GM18909 (cell line): ENCODE measurements around the gene RTBDN.

Source experiments
- ATAC-seq: cut with Tn5 transposase; IDR thresholded peaks from one replicate; pipeline ENCODE4 v1.9.1; 2021; ENCODE audit warnings: mild to moderate bottlenecking; ENCODE audit not compliant: unreplicated experiment, poor library complexity

The RTBDN gene

GRCh38 chr19:12783849-12784393, 50.5 kb downstream of the RTBDN start:
- ATAC-seq, result no peak

DNA sequence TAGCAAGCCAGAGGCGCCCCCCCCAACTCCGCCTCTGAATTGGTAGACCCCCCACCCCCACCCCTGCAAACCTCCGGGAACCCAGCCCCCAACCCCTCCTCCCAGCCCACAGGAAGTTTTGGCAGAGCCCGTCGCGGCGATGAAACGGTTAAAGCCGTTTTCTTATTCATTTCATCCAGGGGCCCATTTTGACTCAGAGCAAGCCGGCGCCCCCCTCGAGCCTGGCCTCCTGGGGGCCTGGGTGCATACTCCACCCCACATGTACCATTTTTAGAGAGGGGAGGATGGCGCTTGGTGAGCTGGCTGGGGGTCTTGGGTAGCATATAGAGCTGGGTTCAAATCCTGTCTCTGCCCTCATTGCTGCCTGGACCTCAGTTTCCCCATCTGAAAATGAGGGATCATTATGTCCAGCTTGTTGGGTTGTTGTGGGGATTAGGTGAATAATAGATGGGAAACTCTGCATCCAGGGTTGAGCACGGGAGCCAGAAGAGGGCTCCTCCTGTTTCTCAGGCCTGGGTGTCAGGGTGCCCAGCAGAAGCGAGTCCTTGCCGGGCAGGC, 51.0 kb downstream of the RTBDN start:
- ATAC-seq, result no peak

DNA sequence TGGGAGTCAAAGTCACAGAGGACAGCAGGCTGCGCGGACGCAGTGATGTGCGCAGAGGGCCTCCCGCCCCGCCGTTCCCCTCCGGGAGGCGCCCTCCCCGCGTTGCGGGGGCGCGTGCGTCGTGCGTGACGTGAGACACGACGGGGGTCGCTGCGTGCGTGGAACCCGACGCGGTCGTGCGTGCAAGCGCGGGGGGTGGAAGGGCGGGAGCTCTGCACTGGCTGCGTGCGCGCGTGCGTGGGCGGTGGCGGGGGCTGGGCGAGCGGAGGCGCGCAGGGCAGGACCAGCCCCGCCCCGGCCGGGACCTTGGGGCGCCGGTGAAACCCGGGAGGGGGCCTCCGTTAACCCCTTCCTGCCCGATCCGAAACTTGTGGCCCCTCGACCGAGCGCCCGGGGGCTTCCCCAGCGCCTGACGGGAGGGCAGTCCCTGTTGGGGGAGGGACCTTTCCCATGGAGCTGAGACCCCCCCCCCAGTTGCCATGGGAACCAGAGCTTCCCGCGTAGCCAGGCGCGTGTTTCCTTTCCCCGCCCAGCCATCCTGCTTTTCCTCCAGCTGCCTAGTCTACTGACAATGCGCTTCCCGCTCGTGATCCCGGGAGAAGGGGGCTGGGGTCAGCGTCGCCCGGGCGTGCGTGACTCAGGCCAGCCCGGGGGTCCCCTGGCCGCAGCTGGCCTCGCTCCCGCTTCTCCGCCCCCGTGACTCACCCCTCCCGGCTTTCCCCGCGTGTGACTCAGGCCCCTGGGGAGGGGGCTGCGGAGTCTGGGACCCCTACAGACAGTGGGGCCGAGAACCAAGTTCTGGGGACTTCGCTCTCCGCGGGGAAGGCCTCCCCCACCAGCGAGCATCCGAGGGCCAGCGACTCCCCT, 51.7 kb downstream of the RTBDN start:
- peak; percentile 40 for ATAC-seq

- no peak for ATAC-seq
These were observed 52.3 kb downstream of the RTBDN start for GRCh38 chr19:12782174-12782423.

DNA sequence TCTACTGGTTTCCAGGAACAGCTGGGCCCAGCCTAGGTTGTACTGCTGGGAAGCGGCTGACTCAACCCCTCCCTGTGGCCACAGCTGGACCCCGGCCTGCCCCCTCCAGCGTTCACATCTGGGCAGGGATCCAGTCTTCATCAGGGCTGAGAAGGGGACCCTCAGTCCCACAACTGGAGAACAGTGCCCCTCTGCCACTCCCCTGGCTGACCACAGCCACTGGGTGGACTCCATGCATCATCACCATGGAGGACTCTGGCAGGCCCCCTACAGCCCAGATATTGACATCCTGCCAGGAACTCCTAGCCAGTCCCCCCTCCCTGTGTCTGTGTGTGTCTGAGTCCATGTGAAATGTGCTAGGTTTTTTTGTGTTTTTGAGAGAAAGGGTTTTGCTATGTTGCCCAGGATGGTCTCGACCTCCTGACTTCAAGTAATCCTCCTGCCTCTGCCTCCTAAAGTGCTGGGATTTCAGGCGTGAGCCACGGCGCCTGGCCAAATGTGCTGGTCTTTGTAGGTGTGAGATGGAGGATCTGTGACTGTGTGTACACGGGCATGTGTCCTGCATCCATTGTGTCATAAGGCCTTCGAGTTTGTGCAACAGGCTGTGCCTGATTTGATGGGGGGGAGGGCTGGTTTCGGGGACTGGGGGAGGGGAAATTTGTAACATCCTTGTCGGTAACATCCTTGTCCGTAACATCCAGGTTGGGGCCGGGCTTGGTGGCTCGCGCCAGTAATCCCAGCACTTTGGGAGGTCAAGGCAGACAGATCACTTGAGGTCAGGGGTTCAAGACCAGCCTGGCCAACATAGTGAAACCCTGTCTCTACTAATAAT, 55.0 kb downstream of the RTBDN start:
- no peak for ATAC-seq

DNA sequence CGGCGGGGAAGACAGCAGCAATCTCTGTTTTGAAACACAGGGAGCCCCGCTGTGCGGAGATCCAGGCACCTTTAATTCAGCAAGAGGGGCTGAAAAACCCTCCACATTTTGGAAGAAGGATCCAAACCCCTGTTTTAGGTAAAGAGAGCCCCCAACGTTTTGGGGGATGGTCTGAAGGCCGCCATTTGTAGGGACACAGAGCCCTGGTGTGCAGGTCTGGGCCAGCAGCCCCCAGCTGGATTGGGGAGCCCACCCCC, 55.5 kb downstream of the RTBDN start:
- ATAC-seq, result no peak

DNA sequence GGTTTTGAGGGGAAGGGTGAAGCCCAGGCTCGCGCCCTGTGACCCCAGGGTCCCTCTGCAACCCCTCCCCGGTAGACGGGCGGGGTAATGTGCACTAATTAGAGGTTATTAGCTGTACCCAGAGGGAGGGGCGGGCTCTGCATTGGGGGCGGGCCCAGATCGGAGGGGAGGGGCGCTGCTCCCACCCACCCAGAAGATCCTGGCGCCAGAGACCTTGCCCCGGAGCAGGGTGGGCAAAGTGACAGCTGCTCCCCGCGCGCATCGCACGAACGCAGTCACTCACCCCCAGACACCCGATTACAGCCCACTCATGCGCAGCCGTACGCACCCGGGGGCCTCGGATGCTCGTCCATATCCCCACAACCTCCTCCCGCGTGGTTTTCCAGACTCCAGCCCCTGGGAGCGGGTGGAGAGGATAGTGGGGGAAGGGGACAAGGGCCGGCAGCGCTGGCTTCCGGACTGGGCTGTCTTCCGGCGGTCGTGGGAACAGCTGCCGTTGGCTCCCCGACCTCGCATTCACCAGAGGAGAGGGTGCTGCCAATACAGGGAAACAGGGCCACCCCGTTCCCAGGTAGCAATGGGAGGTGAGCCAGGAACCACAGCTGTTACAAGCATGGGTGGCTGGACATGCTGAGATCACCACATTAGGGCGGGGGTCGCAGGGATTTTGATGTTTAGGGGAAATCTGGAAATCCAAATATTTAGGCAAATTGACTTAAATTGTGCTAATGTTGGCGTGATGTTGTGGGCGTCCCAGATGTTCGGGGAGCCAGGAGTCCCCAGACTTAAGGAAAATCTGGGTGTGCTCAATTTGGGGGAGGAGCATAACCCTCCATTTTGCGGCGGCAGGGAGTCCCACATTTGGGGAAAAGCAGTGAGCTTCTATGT, 56.1 kb downstream of the RTBDN start:
- ATAC-seq, result peak; percentile 18

DNA sequence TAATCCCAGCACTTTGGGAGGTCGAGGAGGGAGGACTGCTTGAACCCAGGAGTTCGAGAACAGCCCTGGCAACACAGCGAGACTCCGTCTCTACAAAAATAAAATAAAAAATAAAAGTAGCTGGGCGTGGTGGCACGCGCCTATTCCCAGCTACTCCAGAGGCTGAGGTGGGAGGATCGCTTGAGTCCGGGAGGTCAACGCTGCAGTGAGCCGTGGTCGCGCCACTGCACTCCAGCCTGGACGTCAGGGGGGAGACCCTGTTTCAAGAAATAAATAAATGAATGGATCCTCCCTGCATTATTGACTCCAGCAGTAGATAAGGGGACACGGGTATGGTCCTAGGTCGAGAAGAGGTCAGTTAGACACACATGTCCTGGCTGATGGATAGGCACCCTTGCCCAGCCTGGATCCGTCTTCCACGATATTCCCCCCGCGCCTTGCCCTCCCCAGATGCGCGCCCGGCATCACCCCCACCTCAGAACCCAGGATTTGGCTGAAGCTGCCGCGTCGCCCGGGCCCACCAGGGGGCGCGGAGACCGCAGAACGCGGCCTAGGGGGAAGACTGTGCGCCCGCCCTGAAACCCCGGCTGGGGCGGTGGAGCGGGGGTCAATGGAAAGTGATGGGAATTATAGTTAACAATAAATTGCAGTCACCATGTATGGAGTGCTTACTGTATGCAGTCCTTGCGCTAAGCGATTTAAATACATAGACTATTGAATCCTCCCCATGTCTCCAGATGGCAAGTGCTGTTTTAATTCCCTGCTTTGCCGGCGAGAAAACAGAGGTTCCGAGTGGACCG, 57.0 kb downstream of the RTBDN start:
- ATAC-seq, result peak; percentile 40
